ENCODE results near the gene CKAP5.

CKAP5 gene

DNA sequence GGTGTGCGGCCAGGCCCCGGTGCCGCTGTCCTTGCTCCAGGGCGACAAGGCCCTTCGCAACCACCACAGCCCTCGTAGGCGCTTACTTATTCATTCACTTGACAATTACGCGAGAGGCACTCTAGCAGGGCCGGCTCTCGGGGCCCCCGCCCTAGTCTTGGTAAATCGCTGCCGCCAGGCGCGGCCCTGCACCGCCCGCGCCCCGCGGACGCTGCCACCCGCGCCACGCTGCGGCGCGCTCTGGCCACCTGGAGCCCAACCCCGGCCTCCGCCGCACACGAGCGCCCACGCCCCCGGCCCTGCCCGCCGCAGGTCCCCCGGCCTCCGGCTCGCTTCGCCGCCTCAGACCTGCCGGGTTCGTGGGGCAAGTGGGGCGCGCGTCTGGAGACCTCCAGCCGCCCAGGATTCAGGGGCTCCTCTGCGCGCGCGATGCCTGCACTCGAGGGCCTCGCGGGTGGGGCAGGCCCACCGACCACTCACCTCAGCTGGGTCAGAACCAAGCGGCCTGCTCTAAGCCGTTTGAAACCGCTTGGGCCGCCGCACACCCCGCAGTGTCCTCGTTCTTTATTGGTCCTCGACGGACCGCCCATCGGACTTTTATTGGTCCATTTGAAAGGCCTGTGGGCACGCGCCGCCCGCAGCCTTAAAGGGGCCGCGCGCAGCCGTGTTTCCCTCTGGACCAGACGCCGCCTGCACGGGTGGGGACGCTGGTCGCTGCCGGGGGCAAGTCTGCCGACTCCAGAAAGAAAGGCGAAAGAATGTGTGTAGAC lies at the start of gene CKAP5:
TSS of gene CKAP5 (minus strand) at position 541 of the 770 bp plus-strand sequence. CDS start 25,049 bp downstream, outside the sequence.
- peak within 1 kb of the TSS; percentile 70; the same call in 1 of the 2 replicates for H3K27ac ChIP-seq
- peak; percentile 24 for DNase-seq (ENCODE audit: low read depth, low spot score)
- TF ChIP-seq FOXP2 (optimal IDR thresholded peaks at IDR 0.05; ENCODE audit: control extremely low read depth, extremely low read length, insufficient read depth) (no peak), POLR2AphosphoS5 (IDR thresholded peaks at IDR 0.05; ENCODE audit: borderline replicate concordance, low read depth, low read length) (peak; percentile 95)
- H3K9ac ChIP-seq (ENCODE audit: insufficient read length), result peak within 1 kb of the TSS; percentile 95
- peaks cover 8% of the 10 kb centered on the region; the same call in 1 of the 2 replicates for H3K36me3 ChIP-seq (ENCODE audit: insufficient read depth, low read length)
- H3K4me3 ChIP-seq, result peak within 1 kb of the TSS; percentile 89
- H3K9me3 ChIP-seq (ENCODE audit: low read depth, low read length), result no peaks in the 10 kb centered on the region

DNA sequence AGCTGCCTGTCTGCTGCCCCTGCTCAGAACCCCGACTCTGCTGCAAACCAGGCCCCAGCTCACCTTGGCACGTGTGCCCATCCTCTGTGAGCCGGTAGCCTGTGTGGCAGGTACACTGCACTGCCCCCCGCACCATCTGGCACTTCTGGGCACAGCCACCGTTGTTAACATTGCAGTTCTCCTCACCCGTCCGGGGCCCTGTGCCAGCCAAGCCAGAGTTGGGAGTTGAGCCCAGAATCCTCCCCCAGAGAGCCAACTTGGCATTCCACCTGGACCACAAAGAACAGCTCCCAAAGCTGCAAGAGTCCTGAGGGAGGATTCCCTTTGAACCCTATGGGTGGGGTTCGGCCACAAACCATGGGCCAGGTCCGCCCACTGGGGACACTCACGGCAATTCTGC lies 49.7 kb upstream of the CKAP5 start:
- H3K36me3 ChIP-seq (ENCODE audit: insufficient read depth, low read length), result peaks cover 8% of the 10 kb centered on the region; the same call in 1 of the 2 replicates
- no peak for DNase-seq (ENCODE audit: low read depth, low spot score)
- no peaks in the 10 kb centered on the region for H3K9me3 ChIP-seq (ENCODE audit: low read depth, low read length)
- H3K27ac ChIP-seq, result no peak overlapping the region
- TF ChIP-seq EZH2 (IDR thresholded peaks at IDR 0.05), result no peak
- TF ChIP-seq FOXP2 (optimal IDR thresholded peaks at IDR 0.05; ENCODE audit: control extremely low read depth, extremely low read length, insufficient read depth), result no peak
- H3K9ac ChIP-seq (ENCODE audit: insufficient read length), result no peak overlapping the region
- no peak overlapping the region for H3K4me3 ChIP-seq

DNA sequence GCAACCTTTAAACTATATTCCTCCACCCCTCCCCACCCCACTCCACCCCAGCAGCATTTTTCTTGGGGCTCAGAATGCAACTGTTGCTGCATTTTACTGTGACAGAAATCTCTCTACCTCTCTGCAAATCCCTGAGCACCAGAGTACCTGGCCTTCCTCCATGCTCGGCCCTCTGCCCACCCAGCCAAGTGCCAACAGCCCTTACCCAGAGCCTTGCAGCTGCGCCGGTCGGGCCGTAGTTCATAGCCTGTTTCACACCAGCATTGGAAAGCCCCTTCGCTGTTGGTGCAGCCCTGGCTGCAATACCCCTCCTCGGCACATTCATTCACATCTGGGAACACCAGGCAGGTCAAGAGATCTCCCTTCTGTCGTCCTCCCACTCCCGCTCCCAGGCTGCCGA lies 48.9 kb upstream of the CKAP5 start:
- DNase-seq (ENCODE audit: low read depth, low spot score), result no peak
- H3K9ac ChIP-seq (ENCODE audit: insufficient read length), result no peak overlapping the region
- H3K27ac ChIP-seq, result no peak overlapping the region
- TF ChIP-seq EZH2 (IDR thresholded peaks at IDR 0.05) (no peak), POLR2AphosphoS5 (IDR thresholded peaks at IDR 0.05; ENCODE audit: borderline replicate concordance, low read depth, low read length) (no peak), FOXP2 (optimal IDR thresholded peaks at IDR 0.05; ENCODE audit: control extremely low read depth, extremely low read length, insufficient read depth) (no peak)
- peaks cover 8% of the 10 kb centered on the region; the same call in 1 of the 2 replicates for H3K36me3 ChIP-seq (ENCODE audit: insufficient read depth, low read length)
- H3K4me3 ChIP-seq, result no peak overlapping the region
- no peaks in the 10 kb centered on the region for H3K9me3 ChIP-seq (ENCODE audit: low read depth, low read length)

DNA sequence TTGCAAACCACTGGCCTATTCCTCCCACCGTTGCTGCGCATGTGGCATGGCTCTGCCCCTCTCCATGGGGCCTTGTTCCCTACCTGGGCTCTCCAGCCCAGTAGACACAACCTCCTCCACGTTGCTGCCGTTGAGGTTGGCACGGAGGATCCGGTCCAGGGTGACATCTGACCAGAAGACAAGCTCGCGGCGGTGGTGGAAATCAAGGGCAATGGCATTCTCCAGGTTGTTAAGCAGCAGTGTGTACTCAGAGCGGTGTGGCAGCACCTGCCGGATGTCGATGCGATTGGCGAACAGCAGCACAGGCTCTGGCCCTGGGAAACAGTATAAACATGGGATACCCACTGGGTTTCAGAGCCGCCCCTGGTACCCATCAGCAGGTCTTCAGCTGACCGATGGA lies 48.4 kb upstream of the CKAP5 start:
- no peak overlapping the region for H3K4me3 ChIP-seq
- peaks cover 11% of the 10 kb centered on the region; the same call in 1 of the 2 replicates for H3K36me3 ChIP-seq (ENCODE audit: insufficient read depth, low read length)
- TF ChIP-seq POLR2AphosphoS5 (IDR thresholded peaks at IDR 0.05; ENCODE audit: borderline replicate concordance, low read depth, low read length), result no peak
- TF ChIP-seq EZH2 (IDR thresholded peaks at IDR 0.05), result no peak
- TF ChIP-seq FOXP2 (optimal IDR thresholded peaks at IDR 0.05; ENCODE audit: control extremely low read depth, extremely low read length, insufficient read depth), result no peak
- H3K27ac ChIP-seq, result no peak overlapping the region
- H3K9ac ChIP-seq (ENCODE audit: insufficient read length), result no peak overlapping the region
- no peaks in the 10 kb centered on the region for H3K9me3 ChIP-seq (ENCODE audit: low read depth, low read length)
- DNase-seq (ENCODE audit: low read depth, low spot score), result no peak

DNA sequence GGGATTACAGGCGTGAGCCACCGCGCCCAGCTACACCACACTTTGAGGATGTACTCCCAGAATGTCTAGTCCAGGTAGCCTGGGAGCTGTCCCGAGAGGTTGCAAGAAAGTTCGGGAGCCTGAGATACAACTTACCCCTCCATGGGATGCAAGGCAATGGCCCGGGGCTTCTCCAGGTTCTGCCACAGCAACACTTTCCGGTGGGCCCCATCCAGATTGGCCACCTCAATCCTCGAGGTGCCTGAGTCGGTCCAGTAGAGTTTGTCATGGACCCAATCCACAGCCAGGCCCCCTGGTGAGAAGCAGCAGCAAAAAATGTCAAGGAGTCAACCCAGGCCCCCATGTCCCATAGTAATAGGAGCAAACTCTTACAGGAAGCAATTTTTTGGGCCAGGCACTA lies 46.8 kb upstream of the CKAP5 start:
- TF ChIP-seq FOXP2 (optimal IDR thresholded peaks at IDR 0.05; ENCODE audit: control extremely low read depth, extremely low read length, insufficient read depth), result no peak
- no peak for TF ChIP-seq EZH2 (IDR thresholded peaks at IDR 0.05)
- no peak for TF ChIP-seq POLR2AphosphoS5 (IDR thresholded peaks at IDR 0.05; ENCODE audit: borderline replicate concordance, low read depth, low read length)
- H3K9me3 ChIP-seq (ENCODE audit: low read depth, low read length), result no peaks in the 10 kb centered on the region
- DNase-seq (ENCODE audit: low read depth, low spot score), result no peak
- H3K9ac ChIP-seq (ENCODE audit: insufficient read length), result no peak overlapping the region
- H3K4me3 ChIP-seq, result no peak overlapping the region
- H3K36me3 ChIP-seq (ENCODE audit: insufficient read depth, low read length), result peaks cover 19% of the 10 kb centered on the region; the same call in 1 of the 2 replicates
- H3K27ac ChIP-seq, result no peak overlapping the region

DNA sequence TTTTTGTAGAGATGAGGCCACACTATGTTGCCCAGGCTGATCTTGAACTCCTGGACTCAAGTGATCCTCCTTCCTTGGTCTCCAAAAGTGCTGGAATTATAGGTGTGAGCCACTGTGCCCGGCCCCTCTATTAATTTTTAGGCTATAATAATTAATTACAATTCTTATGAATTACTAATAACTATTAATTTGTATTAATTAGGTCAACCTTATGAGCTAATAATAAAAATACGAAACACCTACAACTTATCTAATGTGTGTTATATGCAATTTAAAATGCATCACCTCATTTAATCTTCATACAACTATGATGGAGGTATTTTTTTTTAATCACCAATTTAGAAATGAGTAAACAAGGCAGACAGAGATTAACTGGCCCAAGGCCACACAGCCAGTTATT lies 46.0 kb upstream of the CKAP5 start:
- H3K4me3 ChIP-seq, result no peak overlapping the region
- H3K36me3 ChIP-seq (ENCODE audit: insufficient read depth, low read length), result peaks cover 19% of the 10 kb centered on the region; the same call in 1 of the 2 replicates
- H3K9me3 ChIP-seq (ENCODE audit: low read depth, low read length), result no peaks in the 10 kb centered on the region
- DNase-seq (ENCODE audit: low read depth, low spot score), result no peak
- TF ChIP-seq FOXP2 (optimal IDR thresholded peaks at IDR 0.05; ENCODE audit: control extremely low read depth, extremely low read length, insufficient read depth) (no peak), POLR2AphosphoS5 (IDR thresholded peaks at IDR 0.05; ENCODE audit: borderline replicate concordance, low read depth, low read length) (no peak), EZH2 (IDR thresholded peaks at IDR 0.05) (no peak)
- no peak overlapping the region for H3K9ac ChIP-seq (ENCODE audit: insufficient read length)
- no peak overlapping the region for H3K27ac ChIP-seq

DNA sequence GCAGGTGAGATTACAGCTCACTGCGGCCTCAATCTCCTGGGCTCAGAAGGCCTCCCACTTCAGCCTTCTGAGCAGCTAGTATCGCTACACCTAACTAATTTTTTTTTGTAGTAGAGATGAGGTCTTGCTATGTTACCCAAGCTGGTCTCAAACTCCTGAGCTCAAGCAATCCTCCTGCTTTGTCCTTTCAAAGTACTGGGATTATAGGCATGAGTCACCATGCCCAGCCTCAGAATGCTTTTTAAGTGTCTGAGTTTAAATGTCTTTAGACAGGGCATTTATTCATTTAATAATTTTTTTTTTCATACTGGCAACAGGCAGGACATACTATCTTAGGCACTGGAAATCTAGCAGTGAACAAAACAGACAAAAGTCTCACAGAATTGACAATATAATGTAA lies 44.6 kb upstream of the CKAP5 start:
- Histone ChIP-seq H3K9ac (ENCODE audit: insufficient read length) (no peak overlapping the region), H3K36me3 (ENCODE audit: insufficient read depth, low read length) (peaks cover 22% of the 10 kb centered on the region; the same call in 1 of the 2 replicates), H3K4me3 (no peak overlapping the region), H3K27ac (no peak overlapping the region), H3K9me3 (ENCODE audit: low read depth, low read length) (no peaks in the 10 kb centered on the region)
- TF ChIP-seq EZH2 (IDR thresholded peaks at IDR 0.05) (no peak), POLR2AphosphoS5 (IDR thresholded peaks at IDR 0.05; ENCODE audit: borderline replicate concordance, low read depth, low read length) (no peak), FOXP2 (optimal IDR thresholded peaks at IDR 0.05; ENCODE audit: control extremely low read depth, extremely low read length, insufficient read depth) (no peak)
- DNase-seq (ENCODE audit: low read depth, low spot score), result no peak

DNA sequence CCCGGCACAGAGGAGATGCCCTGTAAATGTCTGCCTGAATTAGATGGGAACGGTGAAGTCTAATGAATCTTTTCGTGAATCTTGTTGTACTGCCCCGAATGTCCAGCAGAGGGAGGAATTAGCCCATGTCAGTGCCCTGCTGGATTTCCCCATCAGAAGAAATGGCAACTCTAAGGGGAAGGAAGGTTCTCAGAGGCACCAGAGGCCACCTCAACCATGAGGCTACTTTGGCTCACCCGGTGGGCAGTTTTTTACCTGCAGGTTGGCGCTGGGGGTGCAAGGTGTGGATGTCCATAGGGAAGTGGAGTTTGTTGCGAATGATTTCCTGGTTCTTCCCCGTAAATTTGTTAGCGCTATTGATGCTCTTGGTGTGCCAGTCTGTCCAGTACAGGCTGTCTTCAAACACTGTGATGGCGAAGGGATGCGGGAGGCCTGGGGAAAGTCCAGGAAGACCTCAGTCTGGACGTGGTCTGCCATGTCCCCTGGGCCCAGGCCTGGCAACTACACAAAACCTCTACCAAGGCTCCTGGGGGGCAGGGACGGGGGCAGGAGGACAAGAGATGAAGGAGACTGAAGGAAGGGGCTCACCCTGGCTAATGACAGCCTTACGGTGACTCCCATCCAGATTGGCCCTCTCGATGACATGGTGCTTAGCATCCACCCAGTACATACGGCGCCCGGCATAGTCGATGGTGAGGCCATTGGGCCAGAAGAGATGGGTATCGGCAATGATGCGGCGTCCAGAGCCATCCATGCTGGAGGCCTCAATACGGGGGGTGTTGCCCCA lies 43.8 kb upstream of the CKAP5 start:
- no peaks in the 10 kb centered on the region for H3K9me3 ChIP-seq (ENCODE audit: low read depth, low read length)
- no peak overlapping the region for H3K4me3 ChIP-seq
- H3K27ac ChIP-seq, result no peak overlapping the region
- peak; percentile 20 for DNase-seq (ENCODE audit: low read depth, low spot score)
- H3K9ac ChIP-seq (ENCODE audit: insufficient read length), result no peak overlapping the region
- peaks cover 22% of the 10 kb centered on the region; the same call in 1 of the 2 replicates for H3K36me3 ChIP-seq (ENCODE audit: insufficient read depth, low read length)
- TF ChIP-seq FOXP2 (optimal IDR thresholded peaks at IDR 0.05; ENCODE audit: control extremely low read depth, extremely low read length, insufficient read depth) (no peak), POLR2AphosphoS5 (IDR thresholded peaks at IDR 0.05; ENCODE audit: borderline replicate concordance, low read depth, low read length) (no peak), EZH2 (IDR thresholded peaks at IDR 0.05) (no peak)

Data from SK-N-MC (cell line).